UCSD-AML1 (cell line): ENCODE results near the gene S100PBP.

Experiments used
- DNase-seq: peaks from one replicate; lab custom pipeline; 2025; ENCODE audit not compliant: unreplicated experiment; lab: John Stamatoyannopoulos, UW

The S100PBP gene

GRCh38 chr1:32886004-32886827 lies 68.8 kb downstream of the S100PBP start, which contains the start of gene HPCA:
HPCA (plus strand) TSS chr1:32886491; CDS start chr1:32888899, 2,408 bp downstream.
- DNase-seq: peak; percentile 80

DNA sequence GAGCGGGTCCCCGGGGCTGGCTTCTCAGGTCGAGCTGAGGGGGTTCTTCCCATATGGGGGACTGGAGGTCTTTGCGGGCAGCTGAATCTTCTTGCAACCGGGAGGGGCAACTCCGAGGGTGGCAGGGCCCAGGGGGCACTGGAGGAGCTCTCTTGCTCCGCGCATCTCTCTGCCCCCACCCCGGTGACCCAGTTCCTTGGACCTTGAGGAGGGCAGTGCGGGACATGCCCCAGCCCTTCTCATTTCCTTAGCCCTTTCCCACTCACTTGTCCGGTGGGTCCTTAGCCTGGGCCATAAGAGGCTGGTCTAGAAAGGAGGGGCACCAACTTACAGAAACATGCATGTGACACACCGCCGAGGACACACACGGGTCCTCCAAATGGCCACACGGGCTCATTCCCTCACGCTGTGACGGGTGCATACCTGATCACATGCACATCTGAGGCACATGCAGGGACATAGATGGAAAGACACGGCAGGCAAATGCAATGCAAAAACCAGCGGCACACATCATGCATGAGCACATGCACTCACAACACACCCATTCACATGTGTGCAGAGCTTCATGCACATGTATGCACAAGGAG lies 69.5 kb downstream of the S100PBP start:
- no peak for DNase-seq

- no peak for DNase-seq
These were observed 70.2 kb downstream of the S100PBP start for GRCh38 chr1:32887623-32888022.

- DNase-seq: no peak
These were observed 70.7 kb downstream of the S100PBP start for GRCh38 chr1:32888134-32888533.

DNA sequence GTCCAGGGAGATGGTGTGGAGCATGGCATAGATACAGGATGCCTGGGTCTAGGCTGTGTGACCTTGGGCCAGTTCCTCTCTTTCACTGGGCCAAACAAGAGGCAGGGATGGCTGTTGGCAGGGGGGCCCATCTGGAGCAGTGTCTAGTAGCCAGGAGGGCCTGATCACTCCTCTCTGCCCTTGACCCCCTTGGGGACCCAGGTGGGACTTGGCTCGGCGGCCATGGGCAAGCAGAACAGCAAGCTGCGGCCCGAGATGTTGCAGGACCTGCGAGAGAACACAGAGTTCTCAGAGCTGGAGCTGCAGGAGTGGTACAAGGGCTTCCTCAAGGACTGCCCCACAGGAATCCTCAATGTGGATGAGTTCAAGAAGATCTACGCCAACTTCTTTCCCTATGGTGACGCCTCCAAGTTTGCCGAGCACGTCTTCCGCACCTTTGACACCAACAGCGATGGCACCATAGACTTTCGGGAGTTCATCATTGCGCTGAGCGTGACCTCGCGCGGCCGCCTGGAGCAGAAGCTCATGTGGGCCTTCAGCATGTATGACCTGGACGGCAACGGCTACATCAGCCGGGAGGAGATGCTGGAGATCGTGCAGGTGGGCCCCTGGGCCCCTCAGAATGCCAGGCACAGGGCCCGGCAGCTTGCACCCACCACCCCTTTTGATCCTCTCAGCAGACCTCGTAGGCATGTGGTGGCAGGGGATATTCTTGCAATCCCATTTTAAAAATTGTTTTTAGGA lies 71.4 kb downstream of the S100PBP start:
- DNase-seq: no peak

- DNase-seq: no peak
These were observed 72.4 kb downstream of the S100PBP start for GRCh38 chr1:32889731-32890278.

DNA sequence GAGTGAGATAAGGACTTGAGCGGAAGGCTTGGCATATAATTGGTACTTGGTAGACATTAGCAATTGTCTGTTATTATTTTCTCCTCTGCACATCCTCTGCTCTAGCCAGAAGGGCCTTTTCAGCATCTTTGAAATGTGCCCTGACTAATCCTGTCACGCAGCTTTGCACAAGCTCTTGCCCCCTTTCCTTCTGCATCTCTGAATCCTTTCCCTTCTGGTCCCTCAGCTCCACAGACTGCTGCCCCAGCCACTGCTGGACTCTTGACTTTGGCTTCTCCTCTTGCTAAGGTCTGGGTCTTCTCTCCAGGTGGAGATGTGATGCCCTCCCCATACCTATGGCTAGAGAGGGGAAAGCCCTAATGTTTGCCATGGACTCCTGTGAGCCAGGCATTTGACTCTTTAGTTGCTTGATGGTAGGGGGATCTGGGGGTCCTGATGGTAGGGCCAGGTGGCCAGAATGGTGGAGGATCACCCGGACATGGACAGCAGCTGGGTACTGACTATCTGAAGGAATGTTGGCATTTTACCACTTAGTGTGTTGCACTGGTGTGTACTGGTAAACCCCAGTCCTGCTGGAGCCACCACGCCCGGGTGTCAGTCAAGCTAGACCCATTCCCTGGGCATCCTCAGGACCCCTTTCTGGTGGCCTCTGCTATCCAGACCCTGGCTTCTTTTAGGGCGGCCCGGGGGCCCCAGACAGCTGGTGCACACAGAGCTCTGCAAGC lies 73.2 kb downstream of the S100PBP start:
- DNase-seq: no peak

- DNase-seq: no peak
These were observed 73.8 kb downstream of the S100PBP start for GRCh38 chr1:32891241-32891570.

GRCh38 chr1:32891630-32892029 lies 74.2 kb downstream of the S100PBP start:
- DNase-seq: no peak

DNA sequence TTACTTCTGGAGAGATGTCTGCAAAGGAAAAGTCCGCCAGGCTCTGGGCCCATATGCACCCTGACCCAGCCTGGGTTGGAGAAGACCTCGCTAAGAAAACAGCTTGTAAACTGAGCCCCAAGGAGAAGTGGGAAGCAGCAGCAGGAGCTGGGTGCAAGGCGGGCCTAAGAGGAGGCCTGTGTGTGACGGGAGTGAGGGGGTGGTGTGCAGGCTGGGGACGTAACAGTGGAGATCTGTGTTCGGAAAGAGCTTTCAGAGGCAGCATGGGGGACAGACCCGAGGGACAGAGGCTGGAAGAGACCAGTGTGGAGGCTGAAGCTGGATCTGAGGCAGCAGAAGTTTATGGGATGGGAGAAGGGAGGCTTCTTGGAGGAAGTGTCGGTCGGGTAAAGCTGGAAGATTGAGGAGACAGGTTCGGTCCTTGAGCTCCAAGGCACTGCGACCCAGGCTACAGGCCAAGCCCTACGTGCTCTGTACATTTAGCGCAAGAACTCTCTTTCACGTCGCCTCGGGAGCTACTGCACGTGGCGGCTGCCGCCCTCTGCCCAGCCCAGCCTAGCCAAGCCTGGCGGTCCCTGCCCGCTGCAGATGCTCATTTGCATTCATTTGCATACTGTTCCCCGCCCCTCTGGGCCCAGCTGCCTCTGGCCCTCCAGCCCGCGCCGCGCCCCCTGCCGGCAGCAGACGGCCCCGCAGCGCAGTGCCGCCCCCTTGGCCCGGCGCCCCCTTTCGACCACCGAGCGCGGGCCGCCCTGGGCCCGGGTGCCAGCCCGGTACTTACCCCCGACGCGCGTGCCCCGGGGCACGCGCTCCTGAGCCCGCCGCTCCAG lies 75.1 kb downstream of the S100PBP start:
- DNase-seq: no peak

DNA sequence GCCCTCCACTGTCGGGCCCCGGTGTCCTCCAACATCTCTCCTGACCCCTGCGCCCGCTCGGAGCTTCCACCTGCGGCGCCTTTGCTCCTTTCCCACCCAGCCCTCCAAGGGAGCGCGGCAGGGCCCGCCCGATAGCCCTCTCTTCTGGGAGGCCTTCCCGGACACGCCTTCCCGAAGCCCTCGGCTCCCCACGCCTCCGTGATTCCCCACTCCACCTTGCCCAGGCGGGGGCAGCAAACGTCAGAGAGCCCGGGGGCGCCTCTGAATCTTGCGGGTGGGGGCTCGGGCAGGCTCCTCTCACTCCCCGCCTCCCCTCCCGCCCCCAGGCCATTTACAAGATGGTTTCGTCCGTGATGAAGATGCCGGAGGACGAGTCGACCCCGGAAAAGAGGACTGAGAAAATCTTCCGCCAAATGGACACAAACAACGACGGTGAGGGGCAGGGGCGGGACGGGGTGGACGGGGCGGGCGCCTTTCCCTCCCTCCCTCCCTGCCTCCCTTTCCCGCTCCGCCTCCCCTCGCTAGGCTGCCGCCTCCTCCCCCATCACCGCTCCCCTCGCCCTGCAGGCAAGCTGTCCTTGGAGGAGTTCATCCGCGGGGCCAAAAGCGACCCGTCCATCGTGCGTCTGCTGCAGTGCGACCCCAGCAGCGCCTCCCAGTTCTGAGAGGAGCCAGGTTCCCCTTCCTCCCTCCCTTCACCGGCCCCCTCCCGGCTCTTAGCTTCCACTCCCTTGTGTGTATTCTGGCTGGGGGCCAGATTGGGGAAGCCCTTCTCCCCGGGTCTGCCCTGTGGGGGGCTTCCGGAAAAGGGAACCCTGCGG lies 76.0 kb downstream of the S100PBP start:
- DNase-seq: no peak

DNA sequence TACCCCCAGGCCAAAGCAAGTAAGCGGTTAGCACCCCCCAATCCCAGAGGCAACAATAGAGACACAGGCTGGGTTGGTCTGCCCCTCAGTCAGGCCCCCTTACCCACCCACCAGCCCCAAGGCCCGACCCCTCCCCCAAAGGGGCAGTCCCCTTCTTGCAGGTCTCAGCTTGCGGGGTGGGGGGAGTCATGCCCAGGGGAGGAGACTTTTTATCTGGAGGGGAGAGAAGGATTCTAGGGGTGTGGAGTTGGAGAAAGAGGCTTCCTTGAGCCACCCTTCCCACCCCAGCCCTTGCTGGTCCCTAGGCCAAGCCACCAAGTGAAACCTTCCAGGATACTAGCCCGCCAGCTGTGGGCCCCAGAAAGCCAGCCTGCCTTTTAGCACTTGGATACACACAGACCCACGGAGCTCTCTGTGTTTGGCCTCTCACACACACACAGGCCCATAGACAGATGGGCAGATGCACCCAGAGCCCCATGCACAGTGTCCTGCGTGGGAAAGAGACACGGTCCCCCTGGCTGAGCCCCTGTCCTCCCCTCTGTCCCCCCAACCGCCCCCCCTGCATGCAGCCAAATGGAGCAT lies 76.7 kb downstream of the S100PBP start:
- DNase-seq: no peak

- no peak for DNase-seq
These were observed 77.2 kb downstream of the S100PBP start for GRCh38 chr1:32894681-32895080.

DNA sequence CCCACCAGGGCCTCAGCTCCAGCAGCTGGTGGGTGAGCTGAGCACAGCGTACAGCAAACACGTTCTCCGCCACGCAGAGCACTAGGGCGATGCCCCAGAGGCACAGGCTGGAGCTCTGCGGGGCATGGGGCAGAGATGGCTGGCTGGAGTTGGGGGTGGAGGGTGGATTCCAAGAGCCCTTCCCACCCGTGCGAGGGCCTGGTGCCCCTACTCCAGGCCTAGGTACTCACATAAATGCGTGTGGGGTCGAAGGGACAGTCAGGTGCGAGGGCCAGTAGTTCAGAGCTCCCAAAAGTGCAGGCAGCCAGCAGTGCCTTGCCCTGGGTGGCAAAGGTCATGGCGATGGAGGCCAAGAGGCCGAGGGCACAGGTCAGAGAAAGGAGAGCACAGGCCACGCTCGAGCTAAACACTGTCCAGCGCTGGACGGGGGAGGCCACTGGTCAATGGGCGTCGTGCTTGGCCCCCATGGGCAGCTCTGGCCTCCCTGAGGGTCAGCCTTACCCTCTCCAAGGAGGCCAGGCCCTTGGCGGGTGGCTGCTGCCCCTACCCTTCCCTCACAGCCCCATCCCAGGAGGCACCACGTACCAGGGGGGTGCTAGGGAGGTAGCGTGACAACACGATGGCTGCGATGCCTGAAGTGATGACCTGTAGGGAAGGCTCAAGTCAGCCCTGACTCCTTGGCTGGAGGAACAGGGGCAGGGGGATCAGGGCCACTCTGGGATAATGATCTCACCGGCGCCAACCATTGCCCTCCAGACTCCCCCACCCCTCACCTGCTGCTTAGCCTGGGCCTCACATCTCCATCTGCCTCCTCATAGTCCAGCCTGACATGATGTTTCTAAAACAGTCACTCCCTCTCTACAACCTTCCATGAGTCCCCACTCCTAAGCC lies 78.1 kb downstream of the S100PBP start:
- DNase-seq: no peak

DNA sequence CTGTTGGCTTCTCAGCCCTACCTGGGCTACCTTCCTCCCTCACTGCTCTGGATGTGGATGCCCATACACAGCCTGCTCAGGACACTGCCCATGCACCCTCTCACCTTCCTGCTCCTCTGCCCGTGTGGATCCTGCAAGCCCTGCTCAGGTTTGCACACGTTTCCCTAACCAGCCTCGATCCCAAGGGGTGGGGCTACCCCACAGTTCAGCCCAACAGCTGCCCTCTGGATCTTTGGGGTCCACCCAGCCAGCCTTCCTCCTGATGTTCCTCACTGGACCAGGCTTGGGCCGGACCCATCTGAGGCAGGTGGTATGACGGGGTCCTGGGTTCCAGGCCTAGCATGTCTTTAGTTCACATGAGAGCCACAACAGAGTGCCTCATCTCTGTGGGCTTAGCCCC lies 79.0 kb downstream of the S100PBP start:
- no peak for DNase-seq

GRCh38 chr1:32897082-32898049 lies 79.9 kb downstream of the S100PBP start:
- DNase-seq: no peak

GRCh38 chr1:32898056-32898455 lies 80.6 kb downstream of the S100PBP start:
- no peak for DNase-seq
